Cardiac fibroblast (primary cell): ENCODE data around the gene SEMA5B.

Experiments used
- DNase-seq, 2 donors: peaks; one replicate each; pipeline versions ENCODE4 v3.0.0 to v3.0.0-alpha.2; 2010; ENCODE audit warnings: low read depth in 2 of 2
- H3K4me3 ChIP-seq, 2 donors: replicated peaks in 1 of 2; 1 replicate in 1 of 2; 2 replicates in 1 of 2; pipeline ENCODE4 v1.5.1; 2011; ENCODE audit warnings: low read depth in 2 of 2, low read length in 2 of 2, mild to moderate bottlenecking in 2 of 2, moderate library complexity in 1 of 2
- TF ChIP-seq, protein P1 (sequence below): IDR thresholded peaks from one replicate; pipeline ENCODE4 v1.5.1; 2011; ENCODE audit warnings: low read depth, mild to moderate bottlenecking, low read length, inconsistent platforms

The SEMA5B gene

DNA sequence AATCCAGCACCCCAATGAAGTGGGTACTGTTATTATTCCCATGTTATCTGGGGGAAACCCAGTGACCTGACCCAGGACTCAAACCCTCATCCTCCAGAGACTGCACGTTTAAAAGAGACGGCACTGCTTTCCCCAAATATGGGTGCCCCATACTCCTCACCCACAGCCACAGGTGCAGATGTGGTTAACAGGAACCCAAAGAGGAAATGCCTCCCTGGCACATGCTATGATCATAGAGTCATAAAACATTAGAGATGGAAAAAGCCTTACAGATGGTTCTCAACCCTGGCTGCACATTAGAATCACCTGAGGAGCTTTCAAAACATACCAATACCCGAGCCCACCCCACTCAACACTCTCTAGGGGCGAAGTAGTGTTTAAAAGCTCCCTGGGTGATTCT lies 111.5 kb downstream of the SEMA5B start:
- no peak for DNase-seq
- H3K4me3 ChIP-seq = no peak overlapping the region
- TF ChIP-seq, protein P1, sequence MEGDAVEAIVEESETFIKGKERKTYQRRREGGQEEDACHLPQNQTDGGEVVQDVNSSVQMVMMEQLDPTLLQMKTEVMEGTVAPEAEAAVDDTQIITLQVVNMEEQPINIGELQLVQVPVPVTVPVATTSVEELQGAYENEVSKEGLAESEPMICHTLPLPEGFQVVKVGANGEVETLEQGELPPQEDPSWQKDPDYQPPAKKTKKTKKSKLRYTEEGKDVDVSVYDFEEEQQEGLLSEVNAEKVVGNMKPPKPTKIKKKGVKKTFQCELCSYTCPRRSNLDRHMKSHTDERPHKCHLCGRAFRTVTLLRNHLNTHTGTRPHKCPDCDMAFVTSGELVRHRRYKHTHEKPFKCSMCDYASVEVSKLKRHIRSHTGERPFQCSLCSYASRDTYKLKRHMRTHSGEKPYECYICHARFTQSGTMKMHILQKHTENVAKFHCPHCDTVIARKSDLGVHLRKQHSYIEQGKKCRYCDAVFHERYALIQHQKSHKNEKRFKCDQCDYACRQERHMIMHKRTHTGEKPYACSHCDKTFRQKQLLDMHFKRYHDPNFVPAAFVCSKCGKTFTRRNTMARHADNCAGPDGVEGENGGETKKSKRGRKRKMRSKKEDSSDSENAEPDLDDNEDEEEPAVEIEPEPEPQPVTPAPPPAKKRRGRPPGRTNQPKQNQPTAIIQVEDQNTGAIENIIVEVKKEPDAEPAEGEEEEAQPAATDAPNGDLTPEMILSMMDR = no peak

DNA sequence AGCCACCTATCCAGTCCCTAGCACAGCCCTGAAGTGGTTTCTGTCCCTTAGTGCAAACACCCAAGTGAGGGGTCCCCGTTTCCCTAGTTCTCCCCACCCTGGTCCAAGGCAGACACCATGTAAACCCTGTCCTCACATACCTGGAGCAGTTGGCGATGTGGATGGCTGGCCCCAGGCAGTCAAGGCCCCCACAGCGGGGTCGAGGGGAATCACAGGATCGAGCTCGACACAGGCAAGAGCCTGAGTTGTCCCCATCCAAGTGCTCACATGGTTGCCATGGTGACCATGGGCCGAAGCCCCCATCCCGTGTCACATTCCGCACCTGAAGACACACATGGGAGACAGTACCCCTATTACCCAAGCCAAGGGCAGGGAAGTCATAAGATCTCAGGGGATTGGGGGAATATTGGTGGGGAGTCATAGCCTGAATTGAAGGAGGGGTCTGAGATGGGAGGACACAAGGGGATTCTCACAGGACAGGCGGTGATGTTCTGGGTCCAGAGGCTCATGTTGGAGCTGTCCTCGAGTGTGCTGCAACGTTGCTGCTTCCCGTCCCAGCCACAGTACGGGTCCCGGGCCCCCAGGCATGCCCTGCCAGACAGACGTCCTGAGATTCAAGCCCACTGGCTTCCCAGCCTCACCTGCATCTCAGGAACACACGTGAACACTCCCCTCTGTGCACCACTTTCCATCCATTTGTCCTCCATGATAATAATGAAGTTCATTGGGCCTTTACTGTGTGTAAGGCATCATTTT lies 112.1 kb downstream of the SEMA5B start:
- TF ChIP-seq, protein P1 = no peak
- no peak for DNase-seq
- H3K4me3 ChIP-seq = no peak overlapping the region

DNA sequence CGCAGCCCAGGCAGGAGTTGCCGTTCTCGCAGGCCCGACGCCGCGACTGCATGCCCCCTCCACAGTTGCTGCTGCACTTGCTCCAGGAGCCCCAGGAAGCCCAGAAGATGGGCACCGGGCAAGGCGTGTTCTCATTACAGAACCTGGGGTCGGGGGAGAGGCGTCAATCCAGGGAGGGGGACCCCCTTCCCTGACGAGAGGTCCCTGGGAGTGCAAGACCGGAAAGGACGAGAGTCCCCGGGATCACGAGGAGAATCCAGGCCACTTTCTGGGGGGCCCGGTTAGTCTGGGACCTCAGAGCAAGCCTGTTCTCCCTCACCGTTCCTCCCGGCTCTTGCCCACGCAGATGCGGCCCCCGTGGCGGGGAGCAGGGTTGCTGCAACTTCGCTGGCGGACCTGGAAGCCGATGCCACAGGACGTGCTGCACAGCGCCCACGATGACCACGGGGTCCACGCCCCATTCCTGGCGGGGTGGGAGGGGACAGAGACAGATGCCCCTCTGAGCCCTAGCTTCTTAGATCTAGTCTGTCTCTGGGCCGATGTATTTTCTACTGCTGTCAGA lies 113.9 kb downstream of the SEMA5B start:
- TF ChIP-seq, protein P1 = no peak
- DNase-seq = no peak
- H3K4me3 ChIP-seq = no peak overlapping the region

DNA sequence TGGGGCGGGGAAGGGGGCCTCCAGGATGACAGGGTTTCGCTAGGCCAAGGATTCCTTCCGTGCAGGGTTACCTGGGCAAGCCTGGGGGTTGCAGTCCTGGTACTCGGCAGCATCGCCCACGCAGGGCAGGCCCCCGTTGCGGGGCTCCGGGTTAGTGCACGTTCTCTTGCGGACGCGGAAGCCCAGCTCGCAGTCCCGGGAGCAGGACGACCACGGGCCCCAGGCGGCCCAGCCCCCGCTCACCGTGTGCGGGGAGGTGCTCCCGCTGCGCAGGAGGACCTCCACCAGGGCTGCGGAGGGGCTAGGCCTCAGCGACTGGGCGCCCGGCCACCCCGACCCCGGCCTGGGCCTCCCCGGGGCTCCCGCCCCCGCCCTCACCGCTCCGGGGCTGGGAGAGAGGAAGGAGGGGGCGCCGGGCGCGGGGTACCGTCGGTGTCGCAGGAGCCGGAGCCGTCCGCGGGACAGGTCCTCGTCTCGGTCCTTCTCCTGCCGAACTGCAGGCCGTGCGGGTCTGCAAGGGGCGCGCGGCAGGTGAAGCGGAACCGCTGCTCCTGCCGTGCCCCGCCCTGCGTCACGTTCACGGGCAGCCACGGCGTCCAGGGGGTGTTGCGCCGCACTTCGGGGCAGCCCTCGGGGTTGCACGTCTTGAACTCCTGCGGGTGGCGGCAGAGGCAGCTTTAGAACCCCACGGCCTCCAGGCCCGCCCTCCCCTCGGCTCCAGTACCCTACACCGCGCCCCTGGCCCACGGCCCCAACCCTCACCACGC lies 114.6 kb downstream of the SEMA5B start:
- DNase-seq = no peak
- H3K4me3 ChIP-seq = no peak overlapping the region
- TF ChIP-seq, protein P1 = no peak

DNA sequence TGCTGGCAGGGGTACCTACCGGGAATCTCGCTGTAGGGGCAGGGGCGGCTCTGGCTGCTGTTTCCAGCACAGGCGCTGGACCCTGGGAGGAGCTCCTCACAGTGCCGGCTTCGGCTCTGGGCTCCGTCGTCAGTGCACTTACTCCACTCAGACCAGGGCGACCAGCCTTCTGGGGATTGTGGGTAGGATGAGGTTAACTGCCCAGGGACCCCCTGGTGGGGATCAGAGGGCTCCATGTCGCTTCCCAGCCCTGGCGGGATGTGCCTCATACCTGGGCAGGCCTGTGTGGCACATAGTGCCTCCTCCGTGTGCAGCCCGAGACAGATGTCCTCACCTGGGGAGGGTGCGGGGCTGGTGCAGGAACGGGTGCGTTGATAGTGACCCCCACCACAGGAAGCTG lies 115.7 kb downstream of the SEMA5B start:
- DNase-seq = no peak
- TF ChIP-seq, protein P1 = no peak
- no peak overlapping the region for H3K4me3 ChIP-seq

DNA sequence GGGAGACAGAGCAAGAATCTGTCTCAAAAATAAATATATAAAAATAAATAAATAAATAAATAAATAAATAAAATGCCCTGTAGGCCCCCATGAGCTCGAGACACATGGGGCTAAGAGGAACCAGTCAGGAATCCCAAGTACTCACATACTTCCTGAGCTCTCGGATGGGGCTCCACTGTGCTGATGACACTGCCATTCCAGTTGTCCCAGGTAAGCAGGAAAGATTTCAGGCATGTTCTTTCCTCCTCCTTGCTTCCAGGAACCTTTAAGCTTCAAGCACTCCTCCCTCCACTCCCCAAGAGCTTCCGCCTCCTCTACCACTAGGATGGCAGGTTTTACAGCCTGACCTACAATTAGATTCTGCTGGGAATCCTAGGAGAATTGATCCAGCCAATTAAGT lies 119.3 kb downstream of the SEMA5B start:
- TF ChIP-seq, protein P1 = no peak
- no peak for DNase-seq
- no peak overlapping the region for H3K4me3 ChIP-seq
